Measurements from ENCODE around the gene SRRM5. TPM values are rescaled to one million over a fixed set of nuclear protein-coding genes. Genes with fewer than 3 reads are reported as not detected.

The SRRM5 gene
- total and polyA plus RNA-seq, 2 of the 13 experiments (the other 11 are each of a cell fraction or from before 2014, with no cell fraction given), result 0.11 to 0.16 TPM

DNA sequence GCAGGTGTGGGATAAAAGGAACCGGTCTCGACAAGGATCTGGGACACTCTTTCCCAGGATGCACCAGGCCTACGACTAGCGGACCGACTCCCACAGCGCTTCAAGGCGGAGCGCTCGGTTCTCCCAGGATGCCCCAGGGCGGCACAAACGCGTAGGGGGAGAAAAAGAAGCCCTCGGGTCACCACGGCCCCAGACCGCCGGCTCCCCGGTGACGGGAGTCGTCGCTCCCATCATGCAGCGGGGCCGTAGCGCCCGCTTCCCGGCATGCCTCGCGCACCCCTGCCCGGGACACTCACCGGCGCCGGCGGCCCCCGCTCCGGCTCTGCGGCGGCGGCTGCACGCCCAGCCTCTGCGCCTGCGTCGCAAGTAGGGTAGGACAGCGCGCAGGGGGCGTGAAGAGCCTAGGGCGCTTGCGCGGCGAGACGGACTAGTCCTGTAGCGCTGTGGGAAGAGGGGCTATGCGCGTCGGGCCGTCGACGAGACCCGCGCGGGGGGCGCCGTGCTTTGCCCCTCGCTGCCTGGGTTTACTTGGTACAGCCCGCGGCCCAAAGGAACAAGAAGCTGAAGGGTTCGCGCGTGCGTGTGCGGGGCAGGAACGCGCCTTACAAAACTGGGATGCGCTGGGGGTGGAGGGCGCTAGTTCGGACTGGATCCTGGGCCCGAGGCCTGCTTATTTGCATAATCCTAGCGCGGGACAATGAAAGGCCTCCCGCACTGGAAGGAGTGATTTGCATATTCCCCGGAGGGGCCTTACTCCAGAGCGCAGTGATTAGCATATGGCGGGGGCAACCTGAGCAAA, 7.6 kb downstream of the SRRM5 start, which contains the start of gene ZNF428 (continued):
- TF ChIP-seq, protein P1, sequence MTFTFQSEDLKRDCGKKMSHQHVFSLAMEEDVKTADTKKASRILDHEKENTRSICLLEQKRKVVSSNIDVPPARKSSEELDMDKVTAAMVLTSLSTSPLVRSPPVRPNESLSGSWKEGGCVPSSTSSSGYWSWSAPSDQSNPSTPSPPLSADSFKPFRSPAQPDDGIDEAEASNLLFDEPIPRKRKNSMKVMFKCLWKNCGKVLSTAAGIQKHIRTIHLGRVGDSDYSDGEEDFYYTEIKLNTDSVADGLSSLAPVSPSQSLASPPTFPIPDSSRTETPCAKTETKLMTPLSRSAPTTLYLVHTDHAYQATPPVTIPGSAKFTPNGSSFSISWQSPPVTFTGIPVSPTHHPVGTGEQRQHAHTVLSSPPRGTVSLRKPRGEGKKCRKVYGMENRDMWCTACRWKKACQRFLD (CRISPR knock-in tag; IDR thresholded peaks at IDR 0.05; ENCODE audit: borderline replicate concordance), result peak; percentile 67; the same call in 1 of the 2 replicates
- TF ChIP-seq ZNF710 (CRISPR knock-in tag; IDR thresholded peaks at IDR 0.05; ENCODE audit: borderline replicate concordance) (no peak), ZNF121 (CRISPR knock-in tag; IDR thresholded peaks at IDR 0.05) (peak; percentile 84), FOSL2 (CRISPR knock-in tag; IDR thresholded peaks at IDR 0.05) (peak; percentile 7; the same call in 1 of the 2 replicates), ZFP62 (CRISPR knock-in tag; IDR thresholded peaks at IDR 0.05) (peak; percentile 88; the same call in 1 of the 2 replicates), SIX4 (CRISPR knock-in tag; IDR thresholded peaks at IDR 0.05) (no peak; the same call in 1 of the 2 replicates), KLF9 (CRISPR knock-in tag; IDR thresholded peaks at IDR 0.05; ENCODE audit: low read depth) (no peak), SP2 (CRISPR knock-in tag; IDR thresholded peaks at IDR 0.05) (no peak), ATF3 (CRISPR knock-in tag; IDR thresholded peaks at IDR 0.05) (no peak), KLF11 (CRISPR knock-in tag; IDR thresholded peaks at IDR 0.05) (0 out of 2 replicates have a peak, but pooled peaks have one; percentile 37), ETV5 (CRISPR knock-in tag; IDR thresholded peaks at IDR 0.05; ENCODE audit: borderline replicate concordance) (no peak), ZBTB3 (CRISPR knock-in tag; IDR thresholded peaks at IDR 0.05; ENCODE audit: borderline replicate concordance, low read depth) (peak; percentile 92), ZNF879 (CRISPR knock-in tag; IDR thresholded peaks at IDR 0.05) (no peak)
- TF ChIP-seq, protein P2, sequence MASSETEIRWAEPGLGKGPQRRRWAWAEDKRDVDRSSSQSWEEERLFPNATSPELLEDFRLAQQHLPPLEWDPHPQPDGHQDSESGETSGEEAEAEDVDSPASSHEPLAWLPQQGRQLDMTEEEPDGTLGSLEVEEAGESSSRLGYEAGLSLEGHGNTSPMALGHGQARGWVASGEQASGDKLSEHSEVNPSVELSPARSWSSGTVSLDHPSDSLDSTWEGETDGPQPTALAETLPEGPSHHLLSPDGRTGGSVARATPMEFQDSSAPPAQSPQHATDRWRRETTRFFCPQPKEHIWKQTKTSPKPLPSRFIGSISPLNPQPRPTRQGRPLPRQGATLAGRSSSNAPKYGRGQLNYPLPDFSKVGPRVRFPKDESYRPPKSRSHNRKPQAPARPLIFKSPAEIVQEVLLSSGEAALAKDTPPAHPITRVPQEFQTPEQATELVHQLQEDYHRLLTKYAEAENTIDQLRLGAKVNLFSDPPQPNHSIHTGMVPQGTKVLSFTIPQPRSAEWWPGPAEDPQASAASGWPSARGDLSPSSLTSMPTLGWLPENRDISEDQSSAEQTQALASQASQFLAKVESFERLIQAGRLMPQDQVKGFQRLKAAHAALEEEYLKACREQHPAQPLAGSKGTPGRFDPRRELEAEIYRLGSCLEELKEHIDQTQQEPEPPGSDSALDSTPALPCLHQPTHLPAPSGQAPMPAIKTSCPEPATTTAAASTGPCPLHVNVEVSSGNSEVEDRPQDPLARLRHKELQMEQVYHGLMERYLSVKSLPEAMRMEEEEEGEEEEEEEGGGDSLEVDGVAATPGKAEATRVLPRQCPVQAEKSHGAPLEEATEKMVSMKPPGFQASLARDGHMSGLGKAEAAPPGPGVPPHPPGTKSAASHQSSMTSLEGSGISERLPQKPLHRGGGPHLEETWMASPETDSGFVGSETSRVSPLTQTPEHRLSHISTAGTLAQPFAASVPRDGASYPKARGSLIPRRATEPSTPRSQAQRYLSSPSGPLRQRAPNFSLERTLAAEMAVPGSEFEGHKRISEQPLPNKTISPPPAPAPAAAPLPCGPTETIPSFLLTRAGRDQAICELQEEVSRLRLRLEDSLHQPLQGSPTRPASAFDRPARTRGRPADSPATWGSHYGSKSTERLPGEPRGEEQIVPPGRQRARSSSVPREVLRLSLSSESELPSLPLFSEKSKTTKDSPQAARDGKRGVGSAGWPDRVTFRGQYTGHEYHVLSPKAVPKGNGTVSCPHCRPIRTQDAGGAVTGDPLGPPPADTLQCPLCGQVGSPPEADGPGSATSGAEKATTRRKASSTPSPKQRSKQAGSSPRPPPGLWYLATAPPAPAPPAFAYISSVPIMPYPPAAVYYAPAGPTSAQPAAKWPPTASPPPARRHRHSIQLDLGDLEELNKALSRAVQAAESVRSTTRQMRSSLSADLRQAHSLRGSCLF (CRISPR knock-in tag; IDR thresholded peaks at IDR 0.05; ENCODE audit: borderline replicate concordance), result peak; percentile 90
- TF ChIP-seq, protein P3, sequence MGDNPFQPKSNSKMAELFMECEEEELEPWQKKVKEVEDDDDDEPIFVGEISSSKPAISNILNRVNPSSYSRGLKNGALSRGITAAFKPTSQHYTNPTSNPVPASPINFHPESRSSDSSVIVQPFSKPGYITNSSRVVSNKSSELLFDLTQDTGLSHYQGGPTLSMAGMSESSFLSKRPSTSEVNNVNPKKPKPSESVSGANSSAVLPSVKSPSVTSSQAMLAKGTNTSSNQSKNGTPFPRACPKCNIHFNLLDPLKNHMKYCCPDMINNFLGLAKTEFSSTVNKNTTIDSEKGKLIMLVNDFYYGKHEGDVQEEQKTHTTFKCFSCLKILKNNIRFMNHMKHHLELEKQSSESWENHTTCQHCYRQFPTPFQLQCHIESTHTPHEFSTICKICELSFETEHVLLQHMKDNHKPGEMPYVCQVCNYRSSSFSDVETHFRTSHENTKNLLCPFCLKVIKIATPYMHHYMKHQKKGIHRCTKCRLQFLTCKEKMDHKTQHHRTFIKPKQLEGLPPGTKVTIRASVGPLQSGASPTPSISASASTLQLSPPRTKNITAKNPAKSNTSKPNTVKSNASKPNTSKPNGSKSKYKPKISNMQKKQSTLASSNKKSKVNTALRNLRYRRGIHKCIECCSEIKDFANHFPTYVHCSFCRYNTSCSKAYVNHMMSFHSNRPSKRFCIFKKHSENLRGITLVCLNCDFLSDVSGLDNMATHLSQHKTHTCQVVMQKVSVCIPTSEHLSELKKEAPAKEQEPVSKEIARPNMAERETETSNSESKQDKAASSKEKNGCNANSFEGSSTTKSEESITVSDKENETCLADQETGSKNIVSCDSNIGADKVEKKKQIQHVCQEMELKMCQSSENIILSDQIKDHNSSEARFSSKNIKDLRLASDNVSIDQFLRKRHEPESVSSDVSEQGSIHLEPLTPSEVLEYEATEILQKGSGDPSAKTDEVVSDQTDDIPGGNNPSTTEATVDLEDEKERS (CRISPR knock-in tag; IDR thresholded peaks at IDR 0.05), result peak; percentile 90

Measured in HepG2 (cell line).